ENCODE data around the gene CYTH1. TPM values are rescaled to one million over a fixed set of nuclear protein-coding genes. Genes with fewer than 3 reads are reported as not detected.

Gene CYTH1
- total and polyA plus RNA-seq, 8 donors = 36.6 to 96.1 (median 41.3) TPM

DNA sequence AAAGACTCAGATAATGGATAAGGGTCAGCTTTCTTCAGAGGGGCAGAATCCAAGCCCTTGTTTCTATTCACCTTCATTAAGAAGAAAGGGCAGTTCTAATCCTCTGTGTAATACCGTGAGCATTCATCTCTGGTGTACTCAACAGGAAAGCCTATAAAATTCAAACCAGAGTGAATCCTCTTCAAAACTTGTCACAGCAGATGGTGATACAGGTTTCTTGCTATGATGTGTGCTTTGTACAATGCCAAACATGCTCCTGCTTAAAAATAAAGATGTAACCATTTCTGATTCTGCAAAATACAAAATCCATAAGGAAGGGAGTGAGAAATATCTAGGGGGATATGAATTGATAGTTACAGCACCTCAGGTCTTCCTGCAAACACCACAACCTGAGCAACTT, 49.7 kb downstream of the CYTH1 start:
- Histone ChIP-seq H3K4me3 (no peak overlapping the region), H3K27ac (no peak overlapping the region), H3K27me3 (no peaks in the 10 kb centered on the region), H3K4me1 (peaks cover 5 to 85% of the 10 kb centered on the region in 2 donors), H3K36me3 (peaks cover 0 to 8% of the 10 kb centered on the region in 2 donors), H3K9me3 (no peaks in the 10 kb centered on the region)
- DNase-seq (no peak), ATAC-seq (no peak)
- no peak for TF ChIP-seq CTCF (IDR thresholded peaks at IDR 0.05)
- intact Hi-C loops (cut with DNase I) = no loop called here

- Histone ChIP-seq H3K4me1 (peaks cover under 1 to 84% of the 10 kb centered on the region in 2 donors), H3K27ac (no peak overlapping the region), H3K4me3 (no peak overlapping the region), H3K9me3 (no peaks in the 10 kb centered on the region), H3K36me3 (peaks cover 0 to 12% of the 10 kb centered on the region in 2 donors), H3K27me3 (no peaks in the 10 kb centered on the region)
- DNase-seq = no peak
- intact Hi-C loops (cut with DNase I) = no loop called here
- no peak for TF ChIP-seq CTCF (IDR thresholded peaks at IDR 0.05)
- no peak for ATAC-seq
Observed at GRCh38 chr17:78731904-78732303, 50.2 kb downstream of the CYTH1 start.

GRCh38 chr17:78729641-78730040, 52.4 kb downstream of the CYTH1 start:
- DNase-seq (no peak), ATAC-seq (peak; percentile 63)
- no peak for TF ChIP-seq CTCF (IDR thresholded peaks at IDR 0.05)
- peaks cover 5 to 93% of the 10 kb centered on the region in 2 donors for H3K4me1 ChIP-seq
- no peaks in the 10 kb centered on the region for H3K9me3 ChIP-seq
- peaks cover 0 to 15% of the 10 kb centered on the region in 2 donors for H3K36me3 ChIP-seq
- no peaks in the 10 kb centered on the region for H3K27me3 ChIP-seq
- H3K4me3 ChIP-seq = no peak overlapping the region
- intact Hi-C loops (cut with DNase I) = no loop called here
- no peak overlapping the region for H3K27ac ChIP-seq

GRCh38 chr17:78728495-78728894, 53.6 kb downstream of the CYTH1 start:
- Histone ChIP-seq H3K9me3 (no peaks in the 10 kb centered on the region), H3K27ac (no peak overlapping the region), H3K27me3 (no peaks in the 10 kb centered on the region), H3K4me3 (no peak overlapping the region), H3K36me3 (peaks cover 0 to 15% of the 10 kb centered on the region in 2 donors), H3K4me1 (peaks cover 17 to 95% of the 10 kb centered on the region in 2 donors)
- TF ChIP-seq CTCF (IDR thresholded peaks at IDR 0.05) = no peak
- intact Hi-C loops (cut with DNase I) = no loop called here
- no peak for DNase-seq
- ATAC-seq = no peak

DNA sequence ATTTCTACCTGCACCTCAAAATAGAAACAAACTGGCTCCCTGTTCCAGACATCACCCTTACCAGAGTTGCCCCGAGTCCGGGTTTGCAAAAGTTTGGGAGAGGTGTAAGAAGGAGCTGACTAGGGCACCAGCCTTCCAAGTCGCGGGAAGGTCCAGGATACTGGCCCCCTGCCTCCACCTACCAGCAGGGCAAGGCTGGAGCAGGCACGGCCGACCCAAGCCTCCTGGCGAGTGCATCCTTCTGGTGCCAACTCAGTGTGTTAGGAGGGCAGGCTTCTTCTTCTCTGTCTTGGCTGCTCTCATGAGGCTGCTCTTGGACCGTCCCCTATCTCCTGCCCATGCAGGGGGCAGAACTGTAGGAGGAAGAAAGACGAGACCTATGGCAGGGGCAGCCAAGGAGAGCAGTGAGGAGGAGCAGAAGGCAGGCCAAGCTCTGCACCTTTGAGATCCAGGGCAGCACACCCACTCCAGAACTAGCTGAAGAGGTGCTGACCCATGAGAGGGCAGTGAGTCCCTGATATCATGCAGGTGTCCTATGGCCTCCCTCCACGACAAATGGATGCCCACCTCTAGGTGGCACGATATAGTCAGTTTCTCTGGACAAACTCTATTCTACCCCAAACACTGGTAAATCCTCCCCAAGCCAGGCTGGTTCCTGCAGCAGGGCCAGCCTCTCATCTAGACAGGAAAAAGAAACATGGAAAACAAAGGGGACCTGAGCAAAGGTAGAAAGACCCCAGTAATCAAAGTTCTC, 54.4 kb downstream of the CYTH1 start:
- Histone ChIP-seq H3K4me3 (no peak overlapping the region), H3K4me1 (peaks cover 25 to 95% of the 10 kb centered on the region in 2 donors), H3K27ac (no peak overlapping the region), H3K36me3 (peaks cover 0 to 15% of the 10 kb centered on the region in 2 donors), H3K27me3 (no peaks in the 10 kb centered on the region), H3K9me3 (no peaks in the 10 kb centered on the region)
- no peak for TF ChIP-seq CTCF (IDR thresholded peaks at IDR 0.05)
- no peak for DNase-seq
- no peak for ATAC-seq
- intact Hi-C loops (cut with DNase I) = no loop called here

Measured in left lung (tissue), 10 donors.